ENCODE measurements around the gene SYTL3. TPM values are rescaled to one million over a fixed set of nuclear protein-coding genes. Genes with fewer than 3 reads are reported as not detected.

SYTL3 gene
- polyA plus RNA-seq, 1 donor (not counting 4 experiments of a cell fraction or from before 2014, with no cell fraction given) = 1.4 TPM

- no peaks in the 10 kb centered on the region for H3K36me3 ChIP-seq (ENCODE audit: control insufficient read depth in 2 of 2, extremely low read depth in 1 of 2, insufficient read depth in 2 of 2, low read length in 2 of 2)
- no peak overlapping the region for H3K27ac ChIP-seq (ENCODE audit: control insufficient read depth, insufficient read depth, low read length)
- no peaks in the 10 kb centered on the region for H3K4me1 ChIP-seq (ENCODE audit: control insufficient read depth, extremely low read depth, insufficient read depth, low read length)
- H3K9ac ChIP-seq (ENCODE audit: control insufficient read depth, extremely low read depth, insufficient read depth, low read length) = no peak overlapping the region
- H3K9me3 ChIP-seq (ENCODE audit: control insufficient read depth, low read depth, low read length) = no peaks in the 10 kb centered on the region
- no peaks in the 10 kb centered on the region for H4K20me1 ChIP-seq (ENCODE audit: control insufficient read depth, extremely low read depth, insufficient read depth, low read length)
- TF ChIP-seq EZH2 (IDR thresholded peaks at IDR 0.05; ENCODE audit: low read length) = no peak
- TF ChIP-seq, protein P1, sequence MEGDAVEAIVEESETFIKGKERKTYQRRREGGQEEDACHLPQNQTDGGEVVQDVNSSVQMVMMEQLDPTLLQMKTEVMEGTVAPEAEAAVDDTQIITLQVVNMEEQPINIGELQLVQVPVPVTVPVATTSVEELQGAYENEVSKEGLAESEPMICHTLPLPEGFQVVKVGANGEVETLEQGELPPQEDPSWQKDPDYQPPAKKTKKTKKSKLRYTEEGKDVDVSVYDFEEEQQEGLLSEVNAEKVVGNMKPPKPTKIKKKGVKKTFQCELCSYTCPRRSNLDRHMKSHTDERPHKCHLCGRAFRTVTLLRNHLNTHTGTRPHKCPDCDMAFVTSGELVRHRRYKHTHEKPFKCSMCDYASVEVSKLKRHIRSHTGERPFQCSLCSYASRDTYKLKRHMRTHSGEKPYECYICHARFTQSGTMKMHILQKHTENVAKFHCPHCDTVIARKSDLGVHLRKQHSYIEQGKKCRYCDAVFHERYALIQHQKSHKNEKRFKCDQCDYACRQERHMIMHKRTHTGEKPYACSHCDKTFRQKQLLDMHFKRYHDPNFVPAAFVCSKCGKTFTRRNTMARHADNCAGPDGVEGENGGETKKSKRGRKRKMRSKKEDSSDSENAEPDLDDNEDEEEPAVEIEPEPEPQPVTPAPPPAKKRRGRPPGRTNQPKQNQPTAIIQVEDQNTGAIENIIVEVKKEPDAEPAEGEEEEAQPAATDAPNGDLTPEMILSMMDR (optimal IDR thresholded peaks at IDR 0.05 in 1 of 3, IDR thresholded peaks at IDR 0.05 in 1 of 3, conservative IDR thresholded peaks at IDR 0.05 in 1 of 3; ENCODE audit: extremely low read depth in 1 of 3, insufficient read depth in 2 of 3, low read length in 3 of 3) = no peak
- dilution Hi-C loops (cut with MboI; ENCODE audit: extremely low pct_ligation_motif_present, low sequenced_read_pairs) = no loop called here
- H2AFZ ChIP-seq (ENCODE audit: control insufficient read depth, low read length) = no peak overlapping the region
- H3K4me3 ChIP-seq (ENCODE audit: control insufficient read depth in 2 of 3, extremely low read depth in 1 of 3, insufficient read depth in 2 of 3, low read depth in 1 of 3, low read length in 3 of 3) = no peak overlapping the region
- H3K4me2 ChIP-seq (ENCODE audit: control insufficient read depth, extremely low read depth, insufficient read depth, low read depth, low read length) = no peak overlapping the region
- FAIRE-seq = no peak
- H3K27me3 ChIP-seq (ENCODE audit: control insufficient read depth, extremely low read depth, insufficient read depth, low read length) = no peaks in the 10 kb centered on the region
- DNase-seq (ENCODE audit: low read depth, low spot score) = no peak
- no peaks in the 10 kb centered on the region for H3K79me2 ChIP-seq (ENCODE audit: control insufficient read depth, insufficient read depth, low read length)
- no peaks in the 10 kb centered on the region for H3K9me1 ChIP-seq (ENCODE audit: control insufficient read depth, extremely low read depth, insufficient read depth, low read length)
Measured at GRCh38 chr6:158714706-158715105, 64.9 kb downstream of the SYTL3 start.

- Histone ChIP-seq H3K4me3 (ENCODE audit: control insufficient read depth in 2 of 3, extremely low read depth in 1 of 3, insufficient read depth in 2 of 3, low read depth in 1 of 3, low read length in 3 of 3) (no peak overlapping the region), H3K4me2 (ENCODE audit: control insufficient read depth, extremely low read depth, insufficient read depth, low read depth, low read length) (no peak overlapping the region), H3K36me3 (ENCODE audit: control insufficient read depth in 2 of 2, extremely low read depth in 1 of 2, insufficient read depth in 2 of 2, low read length in 2 of 2) (no peaks in the 10 kb centered on the region), H2AFZ (ENCODE audit: control insufficient read depth, low read length) (no peak overlapping the region), H3K9ac (ENCODE audit: control insufficient read depth, extremely low read depth, insufficient read depth, low read length) (no peak overlapping the region), H3K79me2 (ENCODE audit: control insufficient read depth, insufficient read depth, low read length) (no peaks in the 10 kb centered on the region), H4K20me1 (ENCODE audit: control insufficient read depth, extremely low read depth, insufficient read depth, low read length) (no peaks in the 10 kb centered on the region), H3K9me1 (ENCODE audit: control insufficient read depth, extremely low read depth, insufficient read depth, low read length) (no peaks in the 10 kb centered on the region), H3K4me1 (ENCODE audit: control insufficient read depth, extremely low read depth, insufficient read depth, low read length) (peaks cover 7% of the 10 kb centered on the region), H3K27ac (ENCODE audit: control insufficient read depth, insufficient read depth, low read length) (no peak overlapping the region), H3K27me3 (ENCODE audit: control insufficient read depth, extremely low read depth, insufficient read depth, low read length) (no peaks in the 10 kb centered on the region), H3K9me3 (ENCODE audit: control insufficient read depth, low read depth, low read length) (no peaks in the 10 kb centered on the region)
- dilution Hi-C loops (cut with MboI; ENCODE audit: extremely low pct_ligation_motif_present, low sequenced_read_pairs) = no loop called here
- TF ChIP-seq, protein P1 (optimal IDR thresholded peaks at IDR 0.05 in 1 of 3, IDR thresholded peaks at IDR 0.05 in 1 of 3, conservative IDR thresholded peaks at IDR 0.05 in 1 of 3; ENCODE audit: extremely low read depth in 1 of 3, insufficient read depth in 2 of 3, low read length in 3 of 3) = no peak
- no peak for TF ChIP-seq EZH2 (IDR thresholded peaks at IDR 0.05; ENCODE audit: low read length)
- DNase-seq (ENCODE audit: low read depth, low spot score) (no peak), FAIRE-seq (no peak)
Measured at GRCh38 chr6:158715330-158716311, 65.8 kb downstream of the SYTL3 start.

All from keratinocyte (primary cell).